Glomerular endothelial cell (primary cell): ENCODE measurements around the gene SH2D3A. TPM values are rescaled to one million over a fixed set of nuclear protein-coding genes. Genes with fewer than 3 reads are reported as not detected.
"Not testable (repeated sequence)": the region's sequence is repeated elsewhere in the genome, so short reads cannot be mapped to it uniquely, and the experiment has no call there.

Experiments
- DNase-seq: peaks from one replicate; pipeline ENCODE4 v3.0.0-alpha.2; 2011; ENCODE audit warnings: low read depth, low spot score; ENCODE audit errors: extremely low read depth
- total RNA-seq: library from RNA; depleted of rRNA; stranded (reverse); fragments of >200 nt; gene quantifications from 2 replicates; pipeline ENCODE4 v1.2.3, GENCODE V29; 2015

SH2D3A gene
- total RNA-seq, 1 donor from 2014 or later, result 0.58 TPM

DNA sequence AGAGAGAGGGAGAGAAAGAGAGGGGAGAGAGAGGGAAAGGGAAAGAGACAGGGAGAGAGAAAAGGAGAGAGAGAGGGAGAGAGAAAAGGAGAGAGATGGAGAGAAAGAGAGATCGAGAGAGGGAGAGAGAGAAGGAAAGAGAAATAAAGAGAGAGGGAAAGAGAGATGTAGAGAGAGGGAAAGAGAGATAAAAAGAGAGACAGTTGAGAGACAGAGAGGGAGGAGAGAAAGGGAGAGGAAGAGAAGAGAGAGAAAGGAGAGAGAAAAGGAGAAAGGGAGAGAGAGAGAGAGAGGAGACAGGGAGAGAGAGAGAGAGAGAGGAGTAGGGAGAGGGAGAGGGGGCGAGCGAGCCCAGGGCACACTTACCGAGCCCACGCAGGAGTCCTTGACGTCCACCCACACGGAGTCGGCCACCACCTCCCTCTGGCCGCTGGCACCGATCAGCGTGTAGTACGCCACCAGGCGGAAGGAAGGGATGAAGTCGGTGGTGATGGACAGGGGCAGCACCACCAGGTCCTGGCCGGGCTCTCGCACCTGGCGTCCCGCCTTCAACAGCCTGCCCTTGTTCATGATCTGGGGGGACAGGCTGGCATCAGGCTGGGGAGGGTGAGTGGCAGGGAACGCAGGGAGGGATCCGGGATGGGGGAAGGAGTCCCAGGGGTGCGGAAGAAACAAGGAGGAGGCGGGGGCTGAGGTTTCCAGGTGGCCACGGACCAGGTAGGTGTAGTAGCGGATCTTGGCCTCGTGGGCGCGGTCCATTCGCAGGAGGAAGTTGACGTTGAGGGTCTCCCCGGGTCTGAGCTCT lies 56.8 kb downstream of the SH2D3A start:
- no peak for DNase-seq

DNA sequence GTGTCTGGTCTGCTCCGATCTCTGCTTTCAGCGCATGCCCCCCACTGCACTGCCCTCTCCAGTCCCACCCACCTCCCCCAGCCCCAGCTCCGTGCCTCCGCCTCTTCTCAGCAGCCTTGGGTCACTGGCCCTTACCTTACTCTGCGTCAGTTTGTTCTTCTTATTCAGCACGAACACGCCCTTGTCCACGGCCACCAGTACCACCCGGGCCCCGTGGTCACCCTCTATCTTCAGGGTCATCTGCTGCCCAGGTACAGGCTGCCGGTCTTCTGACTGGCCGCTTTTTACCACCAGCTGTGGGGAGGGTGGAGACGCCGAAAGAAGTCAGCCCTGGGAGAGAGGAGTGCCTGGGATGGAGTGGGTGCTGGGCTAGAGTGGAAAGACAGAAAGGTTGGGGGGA lies 57.7 kb downstream of the SH2D3A start:
- DNase-seq, result no peak

DNA sequence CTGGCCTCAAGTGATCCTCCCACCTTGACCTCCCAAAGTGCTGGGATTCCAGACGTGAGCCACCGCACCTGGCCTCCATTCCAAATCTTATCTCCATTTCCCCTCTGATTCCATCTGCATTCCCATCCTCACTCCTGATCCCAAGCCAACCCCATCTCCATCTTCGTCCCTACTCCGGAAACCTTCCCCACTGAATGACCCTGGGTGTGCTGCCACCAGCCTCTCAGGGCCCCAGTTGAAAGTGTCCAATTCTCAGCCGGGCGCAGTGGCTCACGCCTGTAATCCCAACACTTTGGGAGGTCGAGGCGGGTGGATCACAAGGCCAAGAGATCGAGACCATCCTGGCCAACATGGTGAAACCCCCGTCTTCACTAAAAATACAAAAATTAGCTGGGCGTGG lies 58.3 kb downstream of the SH2D3A start:
- DNase-seq, result not testable (repeated sequence)

DNA sequence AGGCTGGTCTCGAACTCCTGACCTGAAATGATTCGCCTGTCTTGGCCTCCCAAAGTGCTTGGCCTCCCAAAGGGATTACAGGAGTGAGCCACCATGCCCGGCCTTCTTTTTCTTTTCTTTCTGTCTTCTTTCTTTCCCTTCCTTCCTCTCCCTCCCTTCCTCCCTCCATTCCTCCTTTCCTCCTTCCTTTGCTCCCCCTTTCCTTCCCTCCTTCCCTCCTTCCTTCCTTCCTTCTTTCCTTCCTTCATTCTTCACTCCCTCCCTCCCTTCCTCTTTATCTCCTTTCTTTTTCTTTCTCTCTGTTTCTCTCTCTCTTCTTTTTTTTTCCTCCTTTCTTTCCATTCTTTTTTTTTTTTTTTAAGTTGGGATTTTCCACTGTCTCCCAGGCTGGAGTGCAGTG lies 58.9 kb downstream of the SH2D3A start:
- no peak for DNase-seq

- no peak for DNase-seq
These were observed 59.6 kb downstream of the SH2D3A start for GRCh38 chr19:6707658-6708018.

- DNase-seq, result no peak
These were observed 60.1 kb downstream of the SH2D3A start for GRCh38 chr19:6707011-6707657.

- DNase-seq, result no peak
These were observed 60.6 kb downstream of the SH2D3A start for GRCh38 chr19:6706633-6706958.

DNA sequence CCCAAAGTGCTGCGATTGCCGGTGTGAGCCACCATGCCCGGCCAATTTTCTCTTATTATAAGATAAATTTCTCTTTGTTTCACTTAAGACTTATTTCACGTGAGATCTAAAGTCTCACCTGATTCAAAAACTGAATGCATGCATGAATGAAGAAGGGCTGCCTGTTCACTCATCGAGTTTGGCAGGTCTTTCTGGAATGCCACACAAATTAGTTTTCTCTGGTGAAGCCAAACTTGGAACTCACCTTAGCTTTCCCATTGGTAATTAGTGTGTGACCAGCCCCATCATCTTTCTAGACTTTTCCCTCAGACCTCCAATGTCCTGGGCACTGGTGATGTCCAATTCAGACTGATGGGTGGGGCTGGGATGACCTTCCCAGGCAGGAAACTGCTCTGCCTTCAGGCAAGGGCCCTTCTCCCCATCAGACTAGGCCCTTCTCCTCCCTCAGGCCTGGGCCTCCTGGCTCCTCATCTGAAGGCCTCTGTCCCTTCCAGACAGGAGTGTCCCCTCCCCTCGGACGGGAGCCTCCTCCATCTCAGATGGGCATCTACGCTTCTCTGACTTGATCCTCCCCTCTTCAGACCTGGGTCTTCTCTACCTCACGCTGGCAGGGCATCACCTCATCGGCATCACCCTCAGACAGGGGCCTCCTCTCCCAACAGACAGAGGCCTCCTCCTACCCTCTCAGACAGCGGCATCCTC lies 61.2 kb downstream of the SH2D3A start:
- DNase-seq, result no peak

Other genes starting within 250 kb of the SH2D3A start
- 8.2 and 12.1 TPM in 2 replicates for gene TNFSF9, start 236.4 kb downstream of the SH2D3A start, total RNA-seq
- 7.8 and 8.9 TPM in 2 replicates for gene CD70, start 176.3 kb downstream of the SH2D3A start, total RNA-seq
- gene TNFSF14, start 97.3 kb downstream of the SH2D3A start, total RNA-seq, result not detected in 2 replicates
- gene C3, start 46.8 kb downstream of the SH2D3A start, total RNA-seq, result 1.5 and 6.1 TPM in 2 replicates
- 48.7 and 75.2 TPM in 2 replicates for gene GPR108, start 29.9 kb downstream of the SH2D3A start, total RNA-seq
- 58.0 and 83.8 TPM in 2 replicates for gene TRIP10, start 27.8 kb downstream of the SH2D3A start, total RNA-seq
- not detected in 2 replicates for gene VAV1, start 5.3 kb upstream of the SH2D3A start, total RNA-seq
- gene ADGRE1, start 120.1 kb upstream of the SH2D3A start, total RNA-seq, result not detected in 2 replicates